IMR-90 (cell line): ENCODE results near the gene CDK8. TPM values are rescaled to one million over a fixed set of nuclear protein-coding genes. Genes with fewer than 3 reads are reported as not detected.

ENCODE experiments used
- ATAC-seq: fragments of 200-7000 bp; cut with Tn5 transposase; 2 replicates; pipeline ENCODE4 v1.9.1; 2020; ENCODE audit warnings: low read depth, mild to moderate bottlenecking, moderate library complexity
- BruUV-seq: library from RNA; stranded (reverse); fragments of 400-500 nt; replicated peaks from 2 replicates; lab custom pipeline; 2021; lab: Mats Ljungman, UMichigan
- CTCF ChIA-PET: fragments of 300-600 bp; formaldehyde crosslinking; extraction: SDS; loops from one replicate; lab custom pipeline; 2021; ENCODE audit warnings: antibody characterized with exemption; lab: Yijun Ruan, JAX
- POLR2A ChIA-PET: fragments of 300-600 bp; sonication (Branson Sonifier 250); formaldehyde crosslinking; loops from one replicate; lab custom pipeline; 2022; ENCODE audit warnings: antibody characterized with exemption; ENCODE audit not compliant: unreplicated experiment; lab: Charles Lee
- DNase-seq: peaks from one replicate; pipeline ENCODE4 v3.0.0; 2013
- H2AFZ ChIP-seq: replicated peaks from 2 replicates; pipeline ENCODE3; 2013; ENCODE audit warnings: low read length, mild to moderate bottlenecking; ENCODE audit not compliant: poor library complexity
- H2AK5ac ChIP-seq: 2 replicates; pipeline ENCODE4 v1.6.1; 2013; ENCODE audit warnings: low read depth, low read length, inconsistent platforms
- H2AK9ac ChIP-seq: replicated peaks from 2 replicates; pipeline ENCODE3; 2013; ENCODE audit warnings: mild to moderate bottlenecking, low read depth, low read length, moderate library complexity; ENCODE audit not compliant: poor library complexity
- H2BK120ac ChIP-seq: 2 replicates; pipeline ENCODE4 v1.6.1; 2013; ENCODE audit warnings: low read depth, low read length, inconsistent platforms
- H2BK15ac ChIP-seq: 3 replicates; pipeline ENCODE4 v1.6.1; 2013; ENCODE audit warnings: low read depth, low read length, inconsistent platforms
- H2BK20ac ChIP-seq: 2 replicates; pipeline ENCODE4 v1.6.1; 2013; ENCODE audit warnings: low read depth, mild to moderate bottlenecking, inconsistent platforms, low read length, moderate library complexity
- H2BK5ac ChIP-seq: 2 replicates; pipeline ENCODE4 v1.6.1; 2013; ENCODE audit warnings: mild to moderate bottlenecking, low read depth, low read length, inconsistent platforms; ENCODE audit not compliant: poor library complexity, severe bottlenecking
- H3K14ac ChIP-seq: replicated peaks from 2 replicates; pipeline ENCODE4 v1.6.1; 2013; ENCODE audit warnings: low read depth, low read length, inconsistent platforms
- H3K18ac ChIP-seq: 2 replicates; pipeline ENCODE4 v1.6.1; 2013; ENCODE audit warnings: low read depth, low read length, control low read depth
- H3K23ac ChIP-seq: 2 replicates; pipeline ENCODE4 v1.6.1; 2013; ENCODE audit warnings: low read depth, low read length, inconsistent platforms
- H3K27ac ChIP-seq: 2 replicates; pipeline ENCODE4 v1.5.1; 2013; ENCODE audit warnings: mild to moderate bottlenecking, control low read depth, low read length; ENCODE audit not compliant: insufficient read depth
- H3K27me3 ChIP-seq: 2 replicates; pipeline ENCODE4 v1.6.1; 2013; ENCODE audit warnings: low read length; ENCODE audit not compliant: control insufficient read depth, insufficient read depth
- H3K36me3 ChIP-seq: 2 replicates; pipeline ENCODE4 v1.6.1; 2013; ENCODE audit warnings: low read length, mixed read lengths; ENCODE audit not compliant: control insufficient read depth, insufficient read depth
- H3K4ac ChIP-seq: 2 replicates; pipeline ENCODE4 v1.6.1; 2013; ENCODE audit warnings: low read depth, low read length, inconsistent platforms
- H3K4me1 ChIP-seq: 2 replicates; pipeline ENCODE4 v1.6.1; 2013; ENCODE audit warnings: low read length, mixed read lengths; ENCODE audit not compliant: control insufficient read depth, insufficient read depth
- H3K4me2 ChIP-seq: 2 replicates; pipeline ENCODE4 v1.6.1; 2013; ENCODE audit warnings: low read depth, mild to moderate bottlenecking, control low read depth, low read length, moderate library complexity
- H3K4me3 ChIP-seq: 2 replicates; pipeline ENCODE4 v1.5.1; 2013; ENCODE audit warnings: low read depth, mild to moderate bottlenecking, control low read depth, low read length, moderate library complexity; ENCODE audit not compliant: insufficient read depth
- H3K56ac ChIP-seq: 2 replicates; pipeline ENCODE4 v1.6.1; 2013; ENCODE audit warnings: low read length, inconsistent platforms; ENCODE audit not compliant: insufficient read depth; ENCODE audit errors: extremely low read depth
- H3K79me1 ChIP-seq, 2 experiments: 2 replicates each; pipeline ENCODE4 v1.6.1; 2013; ENCODE audit warnings: low read length in 2 of 2, inconsistent platforms in 1 of 2, low read depth in 1 of 2
- H3K9ac ChIP-seq: 2 replicates; pipeline ENCODE4 v1.6.1; 2013; ENCODE audit warnings: low read depth, low read length, control low read depth
- H3K9me1 ChIP-seq: 2 replicates; pipeline ENCODE4 v1.6.1; 2013; ENCODE audit warnings: low read length, inconsistent platforms; ENCODE audit not compliant: insufficient read depth
- H3K9me3 ChIP-seq: 2 replicates; pipeline ENCODE4 v1.6.1; 2013; ENCODE audit warnings: low read length; ENCODE audit not compliant: control insufficient read depth, insufficient read depth
- H4K20me1 ChIP-seq: 2 replicates; pipeline ENCODE4 v1.6.1; 2013; ENCODE audit warnings: low read length, inconsistent platforms; ENCODE audit not compliant: insufficient read depth
- H4K5ac ChIP-seq: 2 replicates; pipeline ENCODE4 v1.6.1; 2013; ENCODE audit warnings: mild to moderate bottlenecking, low read depth, low read length, control low read depth
- H4K8ac ChIP-seq, 2 experiments: 2 replicates each; pipeline ENCODE4 v1.6.1; 2013; ENCODE audit warnings: low read depth in 2 of 2, low read length in 2 of 2, control low read depth in 1 of 2, inconsistent platforms in 1 of 2
- H4K91ac ChIP-seq: 2 replicates; pipeline ENCODE4 v1.6.1; 2013; ENCODE audit warnings: low read depth, low read length, inconsistent platforms; ENCODE audit not compliant: insufficient read depth
- BHLHE40 ChIP-seq: fragments of 150-350 bp; IDR thresholded peaks from 2 replicates; pipeline ENCODE4 v1.6.1; 2016; ENCODE audit warnings: mild to moderate bottlenecking, low read depth, low read length
- CEBPB ChIP-seq: IDR thresholded peaks from 2 replicates; pipeline ENCODE4 v1.6.1; 2012; ENCODE audit warnings: low read depth, low read length, improper control_type of control experiment
- CHD1 ChIP-seq: IDR thresholded peaks from 2 replicates; pipeline ENCODE4 v1.6.1; 2012; ENCODE audit warnings: low read depth, low read length, improper control_type of control experiment
- FOS ChIP-seq: fragments of 150-350 bp; IDR thresholded peaks from 2 replicates; pipeline ENCODE4 v1.6.1; 2016; ENCODE audit warnings: low read depth, low read length
- MAFK ChIP-seq: IDR thresholded peaks from 2 replicates; pipeline ENCODE4 v1.6.1; 2012; ENCODE audit warnings: low read depth, low read length, improper control_type of control experiment
- MAZ ChIP-seq: IDR thresholded peaks from 2 replicates; pipeline ENCODE4 v1.6.1; 2012; ENCODE audit warnings: low read depth, mild to moderate bottlenecking, low read length, improper control_type of control experiment, moderate library complexity, borderline replicate concordance
- MXI1 ChIP-seq: IDR thresholded peaks from 2 replicates; pipeline ENCODE4 v1.6.1; 2012; ENCODE audit warnings: low read depth, mild to moderate bottlenecking, low read length, moderate library complexity, borderline replicate concordance
- NFE2L2 ChIP-seq: fragments of 150-350 bp; IDR thresholded peaks from 2 replicates; pipeline ENCODE4 v1.6.1; 2016; ENCODE audit warnings: low read depth, mild to moderate bottlenecking, low read length
- POLR2A ChIP-seq: IDR thresholded peaks from 2 replicates; pipeline ENCODE4 v1.6.1; 2012; ENCODE audit warnings: mild to moderate bottlenecking, low read depth, low read length
- RAD21 ChIP-seq: IDR thresholded peaks from 2 replicates; pipeline ENCODE4 v1.6.1; 2012; ENCODE audit warnings: low read length, improper control_type of control experiment
- RCOR1 ChIP-seq: IDR thresholded peaks from 2 replicates; pipeline ENCODE4 v1.6.1; 2012; ENCODE audit warnings: mild to moderate bottlenecking, low read length, improper control_type of control experiment; ENCODE audit not compliant: insufficient replicate concordance
- RFX5 ChIP-seq: IDR thresholded peaks from 2 replicates; pipeline ENCODE4 v1.8.0; 2012; ENCODE audit warnings: low read depth, mild to moderate bottlenecking, low read length, moderate library complexity
- WGBS, 2 experiments: methylation state at CpG; one replicate each; pipeline versions ENCODE4 v1.1.5 to v1.1.7; 2013; ENCODE audit warnings: missing lambda C conversion rate in 2 of 2; ENCODE audit not compliant: insufficient read length in 1 of 2; ENCODE audit errors: extremely low coverage in 2 of 2; 5-methylcytosine and 5-hydroxymethylcytosine counted together
- dilution Hi-C: fragments of 300-500 bp; cut with HindIII; formaldehyde crosslinking; loops from one replicate; pipeline ENCODE4 v1.14.3; 2018; ENCODE audit warnings: low sequenced_read_pairs; ENCODE audit not compliant: unreplicated experiment
- in situ Hi-C: fragments of 300-500 bp; cut with MboI; formaldehyde crosslinking; loops from 3 replicates; pipeline ENCODE4 v1.14.3; 2019; ENCODE audit warnings: low sequenced_read_pairs, inconsistent platforms, mixed read lengths
- intact Hi-C: fragments of 100-400 bp; cut with micrococcal nuclease; formaldehyde crosslinking; loops from 2 replicates; pipeline ENCODE4 v1.10.0; 2022
- polyA plus RNA-seq, 3 experiments: library from polyadenylated mRNA; depleted of rRNA; stranded (reverse); fragments of >200 nt; gene quantifications; 2 replicates each; pipeline ENCODE4 v1.2.3, GENCODE V29; 2012; ENCODE audit warnings: low replicate concordance in 1 of 3
- total RNA-seq: library from RNA; depleted of rRNA; stranded (reverse); fragments of >200 nt; gene quantifications from 2 replicates; pipeline ENCODE4 v1.2.3, GENCODE V29; 2012
- TF ChIP-seq, protein P1 (sequence below): fragments of 150-350 bp; IDR thresholded peaks from 2 replicates; pipeline ENCODE4 v1.6.1; 2017; ENCODE audit warnings: mild to moderate bottlenecking, antibody characterized with exemption, low read length, low read depth
- TF ChIP-seq, protein P2 (sequence below): fragments of 150-350 bp; IDR thresholded peaks from 2 replicates; pipeline ENCODE4 v1.6.1; 2016; ENCODE audit warnings: low read depth, mild to moderate bottlenecking, low read length, moderate library complexity, borderline replicate concordance

The CDK8 gene
- total and polyA plus RNA-seq, 2 of the 4 experiments (the other 2 are of a cell fraction) = 15.4 to 19.0 TPM

DNA sequence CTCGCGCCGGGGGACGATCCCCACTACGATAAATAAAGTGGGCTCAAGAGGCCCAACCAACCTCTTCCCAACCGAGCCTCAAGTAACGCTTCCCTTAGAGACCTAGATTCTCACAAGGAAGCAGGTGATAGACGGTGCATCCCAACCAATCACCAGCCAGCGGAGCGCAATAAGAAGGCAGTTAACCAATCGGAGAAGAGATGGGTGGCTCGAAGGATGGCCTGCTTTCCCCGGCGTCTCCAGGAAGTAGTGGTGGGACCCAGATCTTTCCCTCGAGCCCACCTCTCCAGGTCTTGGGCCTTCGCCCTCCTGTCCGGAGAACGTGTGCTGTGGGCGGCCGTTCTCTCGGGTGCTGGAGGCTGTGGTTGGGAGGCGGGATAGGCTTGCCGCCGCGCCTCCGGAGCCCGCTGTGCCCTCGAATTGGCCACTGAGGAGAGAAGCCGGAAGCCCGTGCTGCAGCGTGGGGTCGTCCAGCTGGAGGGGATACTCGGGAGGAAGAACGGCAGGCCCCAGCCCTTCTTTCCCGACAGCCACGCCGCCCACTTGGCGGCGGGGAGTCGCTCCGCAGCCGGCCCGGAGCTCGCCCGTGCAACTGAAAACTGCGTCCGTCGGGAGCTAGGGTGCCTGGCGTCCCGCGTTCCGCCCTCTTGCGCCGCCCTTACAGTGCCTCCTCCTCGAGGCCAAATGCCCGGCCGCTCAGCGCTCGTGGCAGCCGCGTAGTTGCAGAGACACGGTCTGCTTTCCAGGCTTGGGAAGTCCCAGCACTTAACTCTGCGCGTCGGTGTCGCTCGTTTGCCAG is 32.0 kb upstream of the CDK8 start, which contains the start of gene RNF6:
RNF6 (minus strand) TSS at position 594 of the 799 bp plus-strand sequence. CDS start 2,665 bp downstream, outside the sequence.
- Histone ChIP-seq H3K4me3 (peak within 1 kb of the TSS; percentile 67), H3K4ac (peak within 1 kb of the TSS; percentile 96), H3K36me3 (peaks cover 7% of the 10 kb centered on the region), H3K9ac (peak within 1 kb of the TSS; percentile 95), H3K4me2 (peak within 1 kb of the TSS; percentile 89), H2BK5ac (peak within 1 kb of the TSS; percentile 88), H3K4me1 (0 out of 2 replicates have a peak, but pooled peaks cover 2% of the 10 kb centered on the region), H3K79me1 (peaks cover 10 to 30% of the 10 kb centered on the region in 2 experiments), H3K14ac (peak within 1 kb of the TSS; percentile 96), H2BK15ac (no peak within 1 kb of the TSS), H3K23ac (peak within 1 kb of the TSS; percentile 97), H4K91ac (peak within 1 kb of the TSS; percentile 91), H3K9me3 (no peaks in the 10 kb centered on the region), H2BK120ac (peak within 1 kb of the TSS; percentile 70), H3K27me3 (no peaks in the 10 kb centered on the region; the same call in 1 of the 2 replicates), H3K18ac (peak within 1 kb of the TSS; percentile 88), H3K56ac (peak within 1 kb of the TSS; percentile 87), H4K8ac (peak within 1 kb of the TSS; percentile 99 to 100), H2AK9ac (peak within 1 kb of the TSS; percentile 85), H2AK5ac (peak within 1 kb of the TSS; percentile 62; the same call in 1 of the 2 replicates), H2AFZ (peak within 1 kb of the TSS; percentile 100), H4K5ac (peak within 1 kb of the TSS; percentile 98), H3K27ac (peak within 1 kb of the TSS; percentile 96), H2BK20ac (no peak within 1 kb of the TSS), H4K20me1 (no peaks in the 10 kb centered on the region; the same call in 1 of the 2 replicates), H3K9me1 (peaks cover 3% of the 10 kb centered on the region; the same call in 1 of the 2 replicates)
- TF ChIP-seq MAZ (peak; percentile 65; the same call in 1 of the 2 replicates), MXI1 (0 out of 2 replicates have a peak, but pooled peaks have one; percentile 46), RAD21 (no peak), MAFK (no peak), FOS (peak; percentile 59; the same call in 1 of the 2 replicates), RFX5 (no peak), BHLHE40 (0 out of 2 replicates have a peak, but pooled peaks have one; percentile 6), RCOR1 (no peak), POLR2A (peak; percentile 72), CEBPB (no peak), NFE2L2 (peak; percentile 8; the same call in 1 of the 2 replicates), CHD1 (no peak)
- TF ChIP-seq, protein P1, sequence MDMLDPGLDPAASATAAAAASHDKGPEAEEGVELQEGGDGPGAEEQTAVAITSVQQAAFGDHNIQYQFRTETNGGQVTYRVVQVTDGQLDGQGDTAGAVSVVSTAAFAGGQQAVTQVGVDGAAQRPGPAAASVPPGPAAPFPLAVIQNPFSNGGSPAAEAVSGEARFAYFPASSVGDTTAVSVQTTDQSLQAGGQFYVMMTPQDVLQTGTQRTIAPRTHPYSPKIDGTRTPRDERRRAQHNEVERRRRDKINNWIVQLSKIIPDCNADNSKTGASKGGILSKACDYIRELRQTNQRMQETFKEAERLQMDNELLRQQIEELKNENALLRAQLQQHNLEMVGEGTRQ = no peak
- TF ChIP-seq, protein P2, sequence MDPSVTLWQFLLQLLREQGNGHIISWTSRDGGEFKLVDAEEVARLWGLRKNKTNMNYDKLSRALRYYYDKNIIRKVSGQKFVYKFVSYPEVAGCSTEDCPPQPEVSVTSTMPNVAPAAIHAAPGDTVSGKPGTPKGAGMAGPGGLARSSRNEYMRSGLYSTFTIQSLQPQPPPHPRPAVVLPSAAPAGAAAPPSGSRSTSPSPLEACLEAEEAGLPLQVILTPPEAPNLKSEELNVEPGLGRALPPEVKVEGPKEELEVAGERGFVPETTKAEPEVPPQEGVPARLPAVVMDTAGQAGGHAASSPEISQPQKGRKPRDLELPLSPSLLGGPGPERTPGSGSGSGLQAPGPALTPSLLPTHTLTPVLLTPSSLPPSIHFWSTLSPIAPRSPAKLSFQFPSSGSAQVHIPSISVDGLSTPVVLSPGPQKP = no peak
- ATAC-seq (peak; percentile 98), DNase-seq (peak; percentile 99)
- WGBS, 2 experiments = 0% methylated on average over 29 of the region's 67 CpGs; no CpG with 5 or more reads in 1 of the 2 experiments
- dilution Hi-C loops = no loop called here
- POLR2A ChIA-PET = interaction anchor here (0.5 to 0.6 kb wide), 2 partner anchors 221 to 255 kb away, joined by 3 read pairs; no protein-coding TSS in a partner anchor
- in situ Hi-C loops = no loop called here
- intact Hi-C loops = loop anchor here (1.0 to 2.0 kb wide), 3 partner anchors 35 to 476 kb away; no protein-coding TSS in a partner anchor
- BruUV-seq = no TSS peak
- CTCF ChIA-PET = no interaction called here
